Measurements from ENCODE around the gene ANKMY1. TPM values are rescaled to one million over a fixed set of nuclear protein-coding genes. Genes with fewer than 3 reads are reported as not detected.

The ANKMY1 gene
- total RNA-seq, 2 donors from 2014 or later, result 3.7 to 7.9 TPM

DNA sequence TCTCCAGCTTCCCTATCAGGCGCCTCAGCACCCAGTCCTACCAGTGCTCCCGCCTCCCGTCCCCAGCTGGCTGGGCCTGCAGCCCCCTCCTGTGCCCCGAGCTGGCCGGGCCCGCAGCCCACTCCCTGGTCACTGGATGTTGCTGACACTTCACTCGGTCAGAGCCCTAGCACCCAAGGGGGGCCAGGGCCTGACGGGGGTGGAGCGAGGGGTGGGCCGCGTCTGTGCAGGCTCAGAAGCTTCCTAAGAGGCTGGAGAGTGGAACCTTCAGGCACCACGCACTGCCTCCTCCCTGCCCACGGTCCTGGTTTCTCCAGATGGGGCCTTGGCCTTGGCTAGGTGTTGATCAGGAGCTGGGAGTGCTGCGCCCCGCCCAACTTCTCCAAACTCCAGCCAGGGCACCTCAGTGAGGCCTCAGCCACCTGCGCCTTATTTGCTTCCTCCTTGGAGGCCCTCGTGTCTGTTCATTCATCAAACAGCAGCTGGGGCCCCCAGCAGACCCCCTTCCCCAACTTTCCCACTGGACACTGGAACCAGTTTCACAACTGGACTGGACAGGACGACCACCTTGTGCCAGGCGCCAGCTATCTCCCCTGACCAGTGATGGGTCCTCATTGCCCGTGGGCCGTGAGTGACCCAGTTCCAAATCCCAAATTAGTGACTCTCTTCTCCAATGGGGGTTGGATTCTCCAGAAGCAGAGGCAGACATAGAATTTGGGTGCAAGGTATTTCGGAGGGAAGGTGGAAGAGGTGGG is 45.5 kb upstream of the ANKMY1 start:
- TF ChIP-seq, protein P1, sequence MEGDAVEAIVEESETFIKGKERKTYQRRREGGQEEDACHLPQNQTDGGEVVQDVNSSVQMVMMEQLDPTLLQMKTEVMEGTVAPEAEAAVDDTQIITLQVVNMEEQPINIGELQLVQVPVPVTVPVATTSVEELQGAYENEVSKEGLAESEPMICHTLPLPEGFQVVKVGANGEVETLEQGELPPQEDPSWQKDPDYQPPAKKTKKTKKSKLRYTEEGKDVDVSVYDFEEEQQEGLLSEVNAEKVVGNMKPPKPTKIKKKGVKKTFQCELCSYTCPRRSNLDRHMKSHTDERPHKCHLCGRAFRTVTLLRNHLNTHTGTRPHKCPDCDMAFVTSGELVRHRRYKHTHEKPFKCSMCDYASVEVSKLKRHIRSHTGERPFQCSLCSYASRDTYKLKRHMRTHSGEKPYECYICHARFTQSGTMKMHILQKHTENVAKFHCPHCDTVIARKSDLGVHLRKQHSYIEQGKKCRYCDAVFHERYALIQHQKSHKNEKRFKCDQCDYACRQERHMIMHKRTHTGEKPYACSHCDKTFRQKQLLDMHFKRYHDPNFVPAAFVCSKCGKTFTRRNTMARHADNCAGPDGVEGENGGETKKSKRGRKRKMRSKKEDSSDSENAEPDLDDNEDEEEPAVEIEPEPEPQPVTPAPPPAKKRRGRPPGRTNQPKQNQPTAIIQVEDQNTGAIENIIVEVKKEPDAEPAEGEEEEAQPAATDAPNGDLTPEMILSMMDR (IDR thresholded peaks at IDR 0.05), result no peak
- H3K4me3 ChIP-seq, result no peak overlapping the region
- DNase-seq (ENCODE audit: low spot score), result no peak
- H3K36me3 ChIP-seq, result peaks cover 10% of the 10 kb centered on the region
- H3K9me3 ChIP-seq, result no peaks in the 10 kb centered on the region
- H3K27ac ChIP-seq, result no peak overlapping the region
- no peaks in the 10 kb centered on the region for H3K27me3 ChIP-seq
- H3K4me1 ChIP-seq, result peaks cover 0 to 9% of the 10 kb centered on the region in 2 donors

DNA sequence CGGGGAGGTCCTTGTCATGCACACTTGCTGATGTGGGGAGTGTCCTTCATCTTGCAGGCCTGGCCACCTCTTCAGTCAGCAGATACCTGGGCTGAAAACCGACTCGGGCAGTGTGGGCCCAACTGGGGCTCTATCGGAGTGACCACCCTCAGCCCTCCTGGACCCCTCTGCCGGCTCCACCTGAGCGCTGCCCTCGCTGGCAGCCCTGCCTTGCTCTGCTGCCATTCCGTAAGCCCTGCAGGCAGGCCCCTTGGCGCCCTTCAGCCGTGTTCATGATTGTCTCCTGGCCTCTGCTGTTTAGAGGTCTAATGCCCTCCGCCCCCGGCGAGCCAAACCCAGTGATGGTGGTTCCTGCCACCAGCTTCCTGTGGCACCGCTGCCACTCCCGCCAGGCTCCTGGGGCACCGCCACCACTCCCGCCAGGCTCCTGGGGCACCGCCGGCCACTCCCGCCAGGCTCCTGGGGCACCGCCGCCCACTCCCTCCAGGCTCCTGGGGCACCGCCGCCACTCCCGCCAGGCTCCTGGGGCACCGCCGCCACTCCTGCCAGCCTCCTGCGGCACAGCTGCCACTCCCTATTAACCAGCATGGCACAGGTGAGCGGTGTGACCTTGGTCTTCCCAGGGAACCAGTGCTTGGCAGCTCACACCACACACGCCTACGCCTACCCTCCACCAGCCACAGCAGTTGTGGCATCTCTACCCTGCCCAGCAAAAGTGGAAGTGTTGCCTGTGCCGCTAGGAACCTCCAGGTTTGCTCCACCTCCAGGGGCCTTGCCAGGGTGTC is 44.7 kb upstream of the ANKMY1 start:
- H3K36me3 ChIP-seq, result peaks cover 18% of the 10 kb centered on the region
- TF ChIP-seq, protein P1 (IDR thresholded peaks at IDR 0.05), result no peak
- no peak overlapping the region for H3K4me3 ChIP-seq
- no peaks in the 10 kb centered on the region for H3K27me3 ChIP-seq
- peaks cover 0 to 9% of the 10 kb centered on the region in 2 donors for H3K4me1 ChIP-seq
- H3K27ac ChIP-seq, result no peak overlapping the region
- no peaks in the 10 kb centered on the region for H3K9me3 ChIP-seq
- no peak for DNase-seq (ENCODE audit: low spot score)

DNA sequence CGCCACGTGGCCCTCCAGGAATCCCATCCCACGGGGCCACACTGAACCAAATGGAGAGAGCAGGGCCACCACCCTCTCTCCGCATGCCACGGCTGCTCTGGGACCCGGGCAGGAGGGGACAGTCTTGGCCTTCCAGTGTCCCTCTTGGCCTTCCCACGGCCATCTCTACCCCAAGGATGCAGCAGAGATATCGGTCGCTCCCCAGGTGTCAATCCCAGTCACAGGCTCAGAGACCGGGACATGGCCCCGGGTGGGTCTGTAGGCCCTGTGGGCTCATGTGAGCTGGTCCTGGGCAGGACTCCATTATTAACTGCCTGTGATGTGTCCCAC is 44.0 kb upstream of the ANKMY1 start:
- Histone ChIP-seq H3K27ac (no peak overlapping the region), H3K4me3 (no peak overlapping the region), H3K4me1 (peaks cover 0 to 14% of the 10 kb centered on the region in 2 donors), H3K36me3 (peaks cover 18% of the 10 kb centered on the region), H3K9me3 (no peaks in the 10 kb centered on the region), H3K27me3 (no peaks in the 10 kb centered on the region)
- no peak for DNase-seq (ENCODE audit: low spot score)
- TF ChIP-seq, protein P1 (IDR thresholded peaks at IDR 0.05), result no peak

DNA sequence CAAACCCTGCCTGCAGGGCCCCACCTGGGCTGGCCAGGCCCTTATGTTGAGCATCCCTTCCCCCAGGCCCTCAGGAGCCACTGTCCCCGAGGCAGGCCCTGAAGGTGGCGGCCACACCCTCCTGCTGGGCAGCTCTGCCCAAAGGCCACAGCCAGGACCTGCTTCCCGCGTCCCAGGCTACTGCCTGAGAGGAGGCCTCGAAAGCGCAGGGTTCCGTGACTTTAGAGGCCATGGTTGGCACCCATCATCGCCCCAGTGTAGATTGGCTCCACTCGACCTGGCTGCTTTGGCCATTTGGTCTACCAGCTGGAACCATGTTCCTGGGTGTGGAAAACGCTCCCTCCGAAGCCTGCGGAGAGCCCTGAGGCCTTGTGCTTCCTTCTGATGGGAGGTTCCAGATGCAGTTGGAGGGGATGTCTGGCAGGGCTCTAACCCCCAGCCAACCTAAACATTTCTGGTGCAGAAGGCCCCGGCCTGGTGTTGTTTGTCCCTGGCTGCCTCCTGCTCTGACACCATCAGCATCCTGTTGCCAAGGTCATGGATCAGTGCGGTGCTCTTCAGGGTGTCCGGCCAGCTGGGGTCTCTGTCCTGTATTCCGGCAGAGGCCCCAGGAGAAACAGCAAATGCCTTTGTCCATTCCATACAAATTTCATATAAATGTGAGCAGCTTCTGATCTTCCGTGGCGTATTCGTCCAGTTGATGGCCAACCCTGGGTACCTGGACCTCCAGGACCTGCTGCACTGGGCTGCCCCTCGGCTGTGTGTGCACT is 43.5 kb upstream of the ANKMY1 start:
- Histone ChIP-seq H3K27me3 (no peaks in the 10 kb centered on the region), H3K4me3 (no peak overlapping the region), H3K36me3 (peaks cover 18% of the 10 kb centered on the region), H3K4me1 (peaks cover 0 to 18% of the 10 kb centered on the region in 2 donors), H3K9me3 (no peaks in the 10 kb centered on the region), H3K27ac (no peak overlapping the region)
- TF ChIP-seq, protein P1 (IDR thresholded peaks at IDR 0.05), result no peak
- DNase-seq (ENCODE audit: low spot score), result no peak

DNA sequence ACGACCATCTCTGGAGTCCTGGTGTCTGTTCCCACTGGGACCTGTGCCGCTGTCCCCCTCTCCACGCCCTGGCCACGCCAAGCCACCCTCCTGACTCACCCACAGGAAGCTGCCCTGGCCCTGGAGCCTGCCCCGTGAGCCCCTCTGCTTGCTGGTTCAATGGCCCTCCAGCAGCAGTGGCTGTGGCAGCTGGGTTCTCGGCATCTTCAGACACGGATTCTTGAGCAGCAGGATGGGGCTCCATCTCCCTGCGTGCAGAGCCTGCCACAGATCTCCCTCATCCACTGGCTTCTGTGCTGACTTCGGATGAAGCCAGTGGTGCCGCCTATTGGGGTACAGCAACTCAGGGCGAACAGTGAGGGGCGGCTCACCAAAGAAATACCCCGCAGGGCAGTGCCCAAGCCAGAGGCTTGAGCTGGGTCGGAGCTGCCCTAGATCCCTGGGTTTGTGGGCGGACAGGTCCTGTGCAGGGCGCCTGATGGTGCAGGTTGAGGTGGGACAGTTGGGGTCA is 42.7 kb upstream of the ANKMY1 start:
- Histone ChIP-seq H3K9me3 (no peaks in the 10 kb centered on the region), H3K4me3 (no peak overlapping the region), H3K27me3 (no peaks in the 10 kb centered on the region), H3K27ac (no peak overlapping the region), H3K36me3 (peaks cover 18% of the 10 kb centered on the region), H3K4me1 (peaks cover 0 to 25% of the 10 kb centered on the region in 2 donors)
- TF ChIP-seq, protein P1 (IDR thresholded peaks at IDR 0.05), result no peak
- DNase-seq (ENCODE audit: low spot score), result no peak
